ENCODE measurements around the gene TSPAN7.

Gene TSPAN7

DNA sequence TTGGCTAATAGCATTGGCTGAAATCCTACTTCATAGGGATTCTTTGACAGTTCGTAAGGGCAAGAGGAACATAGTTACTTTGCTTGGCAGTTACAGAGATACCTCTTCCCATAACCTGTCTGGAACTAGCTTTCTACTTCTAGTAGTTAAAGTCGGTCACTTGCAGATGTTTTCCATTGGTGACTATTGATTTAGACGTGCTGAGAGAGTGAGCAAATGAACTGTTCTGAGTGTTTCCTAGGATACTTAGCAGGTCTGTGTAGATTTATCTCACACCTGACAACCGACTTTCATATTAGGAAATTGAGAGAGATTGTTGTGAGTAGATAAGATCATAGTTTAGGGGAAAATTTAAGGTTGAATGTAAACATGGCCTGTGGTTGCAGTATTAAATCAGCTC is 116.8 kb downstream of the TSPAN7 start:
- no peak overlapping the region for H4K91ac ChIP-seq (ENCODE audit: low read depth, low read length)

DNA sequence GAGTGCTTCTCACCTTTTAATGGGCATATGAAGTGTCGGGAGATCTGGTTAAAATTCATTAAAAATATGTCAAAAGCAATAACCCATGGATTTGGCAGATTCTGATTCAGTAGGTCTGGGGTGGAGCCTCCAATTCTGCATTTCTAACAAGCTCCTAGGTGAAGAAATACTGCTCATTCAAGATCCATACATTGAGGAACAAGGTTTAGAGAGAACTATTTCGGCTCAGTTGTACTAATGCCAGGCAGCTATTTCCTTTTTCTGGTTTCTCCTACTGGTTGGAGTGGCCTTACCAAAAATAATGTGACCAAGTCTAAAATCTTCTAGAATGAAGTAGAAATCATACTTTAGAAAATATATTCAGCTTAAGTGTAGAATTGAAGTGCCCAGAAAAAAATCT is 117.5 kb downstream of the TSPAN7 start:
- Histone ChIP-seq H2AK5ac (ENCODE audit: low read length) (no peak overlapping the region), H2BK12ac (ENCODE audit: low read length) (no peak overlapping the region), H2BK120ac (ENCODE audit: insufficient read depth, low read length, poor library complexity) (no peak overlapping the region), H4K8ac (ENCODE audit: low read depth, low read length) (no peak overlapping the region), H2AFZ (ENCODE audit: insufficient read depth, low read length, poor library complexity) (no peak overlapping the region), H3K4ac (ENCODE audit: low read depth, low read length) (no peak overlapping the region), H3K9ac (ENCODE audit: low read length) (no peak overlapping the region), H3K79me2 (ENCODE audit: control insufficient read depth, insufficient read depth, low read length, poor library complexity) (no peaks in the 10 kb centered on the region), H3K23ac (ENCODE audit: low read length) (no peak overlapping the region), H4K12ac (ENCODE audit: low read depth, low read length) (no peak overlapping the region), H3K27me3 (ENCODE audit: insufficient read depth, low read length) (no peaks in the 10 kb centered on the region), H4K91ac (ENCODE audit: low read depth, low read length) (no peak overlapping the region), H3K18ac (ENCODE audit: low read length) (no peak overlapping the region), H3K79me1 (ENCODE audit: low read length) (no peaks in the 10 kb centered on the region), H3K9me3 (ENCODE audit: insufficient read depth, low read depth, low read length) (no peaks in the 10 kb centered on the region), H3K4me2 (ENCODE audit: low read length) (no peak overlapping the region), H3K36me3 (ENCODE audit: control insufficient read depth in 1 of 2, insufficient read depth in 2 of 2, low read length in 2 of 2) (no peaks in the 10 kb centered on the region), H3K14ac (ENCODE audit: low read length) (no peak overlapping the region), H3K4me1 (ENCODE audit: control insufficient read depth in 1 of 2, insufficient read depth in 2 of 2, low read length in 2 of 2) (no peaks in the 10 kb centered on the region), H3K4me3 (ENCODE audit: low read depth, low read length) (no peak overlapping the region), H2BK5ac (ENCODE audit: low read depth, low read length, poor library complexity) (no peak overlapping the region), H3K27ac (ENCODE audit: low read depth, low read length) (no peak overlapping the region)
- WGBS (ENCODE audit: extremely low coverage, insufficient coverage, insufficient read length), result no CpG with 5 or more reads among the region's 2 CpGs
- no peak for DNase-seq

More for the DNA sequence above, 116.8 kb downstream of the TSPAN7 start:
- H3K18ac ChIP-seq (ENCODE audit: low read length), result no peak overlapping the region
- H4K8ac ChIP-seq (ENCODE audit: low read depth, low read length), result no peak overlapping the region
- H3K23ac ChIP-seq (ENCODE audit: low read length), result no peak overlapping the region
- H2BK120ac ChIP-seq (ENCODE audit: insufficient read depth, low read length, poor library complexity), result no peak overlapping the region
- no peak overlapping the region for H2AK5ac ChIP-seq (ENCODE audit: low read length)
- no peak overlapping the region for H3K4me3 ChIP-seq (ENCODE audit: low read depth, low read length)
- no peaks in the 10 kb centered on the region for H3K79me2 ChIP-seq (ENCODE audit: control insufficient read depth, insufficient read depth, low read length, poor library complexity)
- no peaks in the 10 kb centered on the region for H3K4me1 ChIP-seq (ENCODE audit: control insufficient read depth in 1 of 2, insufficient read depth in 2 of 2, low read length in 2 of 2)
- no peak overlapping the region for H3K4ac ChIP-seq (ENCODE audit: low read depth, low read length)
- H3K9me3 ChIP-seq (ENCODE audit: insufficient read depth, low read depth, low read length), result no peaks in the 10 kb centered on the region
- H2BK5ac ChIP-seq (ENCODE audit: low read depth, low read length, poor library complexity), result no peak overlapping the region
- H2BK12ac ChIP-seq (ENCODE audit: low read length), result no peak overlapping the region
- no peak overlapping the region for H3K14ac ChIP-seq (ENCODE audit: low read length)
- no peak overlapping the region for H3K27ac ChIP-seq (ENCODE audit: low read depth, low read length)
- no peaks in the 10 kb centered on the region for H3K79me1 ChIP-seq (ENCODE audit: low read length)
- no peaks in the 10 kb centered on the region for H3K36me3 ChIP-seq (ENCODE audit: control insufficient read depth in 1 of 2, insufficient read depth in 2 of 2, low read length in 2 of 2)
- H3K4me2 ChIP-seq (ENCODE audit: low read length), result no peak overlapping the region
- WGBS (ENCODE audit: extremely low coverage, insufficient coverage, insufficient read length), result no CpG with 5 or more reads among the region's 4 CpGs
- no peak overlapping the region for H4K12ac ChIP-seq (ENCODE audit: low read depth, low read length)
- no peak overlapping the region for H2AFZ ChIP-seq (ENCODE audit: insufficient read depth, low read length, poor library complexity)
- DNase-seq, result no peak
- H3K27me3 ChIP-seq (ENCODE audit: insufficient read depth, low read length), result no peaks in the 10 kb centered on the region
- H3K9ac ChIP-seq (ENCODE audit: low read length), result no peak overlapping the region

DNA sequence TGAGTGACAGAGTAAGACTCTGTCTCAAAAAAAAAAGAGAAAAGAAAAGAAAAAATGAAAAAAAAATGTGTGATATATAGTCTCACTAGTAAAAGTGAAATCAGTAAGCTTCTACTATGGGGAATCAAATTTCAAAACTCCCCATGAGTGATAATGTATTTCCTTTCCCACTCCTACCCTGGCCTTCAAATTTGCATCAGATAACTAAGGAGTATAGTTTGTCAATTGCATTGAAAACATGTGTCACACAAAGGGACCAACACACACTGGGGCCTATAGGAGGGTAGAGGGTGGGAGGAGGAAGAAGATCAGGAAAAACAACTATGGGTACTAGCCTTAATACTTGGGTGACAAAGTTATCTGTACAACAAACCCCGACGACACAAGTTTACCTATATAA is 118.4 kb downstream of the TSPAN7 start:
- Histone ChIP-seq H2AFZ (ENCODE audit: insufficient read depth, low read length, poor library complexity) (no peak overlapping the region), H3K9ac (ENCODE audit: low read length) (no peak overlapping the region), H4K12ac (ENCODE audit: low read depth, low read length) (no peak overlapping the region), H3K14ac (ENCODE audit: low read length) (no peak overlapping the region), H3K4ac (ENCODE audit: low read depth, low read length) (no peak overlapping the region), H3K23ac (ENCODE audit: low read length) (no peak overlapping the region), H3K18ac (ENCODE audit: low read length) (no peak overlapping the region), H2BK12ac (ENCODE audit: low read length) (no peak overlapping the region), H4K8ac (ENCODE audit: low read depth, low read length) (no peak overlapping the region), H3K27me3 (ENCODE audit: insufficient read depth, low read length) (no peaks in the 10 kb centered on the region), H3K9me3 (ENCODE audit: insufficient read depth, low read depth, low read length) (no peaks in the 10 kb centered on the region), H2BK120ac (ENCODE audit: insufficient read depth, low read length, poor library complexity) (no peak overlapping the region), H3K4me3 (ENCODE audit: low read depth, low read length) (no peak overlapping the region), H3K27ac (ENCODE audit: low read depth, low read length) (no peak overlapping the region), H2BK5ac (ENCODE audit: low read depth, low read length, poor library complexity) (no peak overlapping the region), H3K79me1 (ENCODE audit: low read length) (no peaks in the 10 kb centered on the region), H3K79me2 (ENCODE audit: control insufficient read depth, insufficient read depth, low read length, poor library complexity) (no peaks in the 10 kb centered on the region), H3K36me3 (ENCODE audit: control insufficient read depth in 1 of 2, insufficient read depth in 2 of 2, low read length in 2 of 2) (no peaks in the 10 kb centered on the region), H4K91ac (ENCODE audit: low read depth, low read length) (no peak overlapping the region), H3K4me1 (ENCODE audit: control insufficient read depth in 1 of 2, insufficient read depth in 2 of 2, low read length in 2 of 2) (no peaks in the 10 kb centered on the region), H2AK5ac (ENCODE audit: low read length) (no peak overlapping the region), H3K4me2 (ENCODE audit: low read length) (no peak overlapping the region)
- no CpG with 5 or more reads among the region's 2 CpGs for WGBS (ENCODE audit: extremely low coverage, insufficient coverage, insufficient read length)
- DNase-seq, result no peak

DNA sequence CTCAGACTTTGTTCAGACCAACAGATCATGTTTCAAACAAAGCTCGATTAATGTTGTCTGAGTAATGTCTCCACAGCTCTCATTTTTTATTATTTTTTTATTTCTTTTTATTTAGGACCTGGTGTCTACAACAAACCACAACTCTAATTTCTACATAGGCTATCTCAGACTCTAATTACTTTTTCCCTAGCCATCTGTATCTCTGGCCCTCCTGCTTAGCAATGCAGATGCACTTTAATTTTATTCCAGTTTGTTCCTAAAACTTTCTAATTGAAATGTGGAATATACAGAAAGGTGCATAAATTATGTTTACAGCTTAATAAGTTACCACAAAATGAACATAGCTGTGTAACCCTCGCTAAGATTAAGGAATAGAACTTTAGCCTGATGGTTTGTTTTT is 120.8 kb downstream of the TSPAN7 start:
- H3K4me2 ChIP-seq (ENCODE audit: low read length), result no peak overlapping the region
- H2BK12ac ChIP-seq (ENCODE audit: low read length), result no peak overlapping the region
- no peak overlapping the region for H3K23ac ChIP-seq (ENCODE audit: low read length)
- H2BK5ac ChIP-seq (ENCODE audit: low read depth, low read length, poor library complexity), result no peak overlapping the region
- H3K4me1 ChIP-seq (ENCODE audit: control insufficient read depth in 1 of 2, insufficient read depth in 2 of 2, low read length in 2 of 2), result no peaks in the 10 kb centered on the region
- H3K4me3 ChIP-seq (ENCODE audit: low read depth, low read length), result no peak overlapping the region
- no peak overlapping the region for H4K12ac ChIP-seq (ENCODE audit: low read depth, low read length)
- no peak overlapping the region for H2AFZ ChIP-seq (ENCODE audit: insufficient read depth, low read length, poor library complexity)
- H3K27me3 ChIP-seq (ENCODE audit: insufficient read depth, low read length), result no peaks in the 10 kb centered on the region
- no peaks in the 10 kb centered on the region for H3K79me1 ChIP-seq (ENCODE audit: low read length)
- WGBS (ENCODE audit: extremely low coverage, insufficient coverage, insufficient read length), result no CpG with 5 or more reads among the region's 2 CpGs
- no peaks in the 10 kb centered on the region for H3K36me3 ChIP-seq (ENCODE audit: control insufficient read depth in 1 of 2, insufficient read depth in 2 of 2, low read length in 2 of 2)
- H3K4ac ChIP-seq (ENCODE audit: low read depth, low read length), result no peak overlapping the region
- no peak overlapping the region for H3K14ac ChIP-seq (ENCODE audit: low read length)
- H4K91ac ChIP-seq (ENCODE audit: low read depth, low read length), result no peak overlapping the region
- no peaks in the 10 kb centered on the region for H3K9me3 ChIP-seq (ENCODE audit: insufficient read depth, low read depth, low read length)
- no peak overlapping the region for H4K8ac ChIP-seq (ENCODE audit: low read depth, low read length)
- H3K9ac ChIP-seq (ENCODE audit: low read length), result no peak overlapping the region
- no peak for DNase-seq
- no peak overlapping the region for H3K18ac ChIP-seq (ENCODE audit: low read length)
- H3K27ac ChIP-seq (ENCODE audit: low read depth, low read length), result no peak overlapping the region
- H2AK5ac ChIP-seq (ENCODE audit: low read length), result no peak overlapping the region
- H3K79me2 ChIP-seq (ENCODE audit: control insufficient read depth, insufficient read depth, low read length, poor library complexity), result no peaks in the 10 kb centered on the region
- H2BK120ac ChIP-seq (ENCODE audit: insufficient read depth, low read length, poor library complexity), result no peak overlapping the region

DNA sequence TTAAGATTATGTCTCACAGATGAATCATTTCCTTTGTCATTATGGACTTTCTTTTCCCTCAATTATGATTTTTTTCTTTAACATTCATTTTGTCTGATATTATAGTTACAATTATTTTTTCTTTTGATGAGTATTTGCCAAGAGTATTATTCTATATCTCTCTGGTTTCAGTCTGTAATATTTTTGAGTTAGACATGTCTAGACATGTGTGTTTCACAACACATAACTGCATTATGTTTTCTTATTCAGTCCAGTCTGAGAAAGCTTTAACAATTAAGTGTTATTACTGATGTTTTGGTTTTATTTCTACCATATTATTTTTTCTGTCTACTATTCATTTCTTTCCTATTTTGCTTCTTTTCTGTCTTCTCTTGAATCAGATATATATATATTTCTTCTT is 131.6 kb downstream of the TSPAN7 start:
- Histone ChIP-seq H2BK120ac (ENCODE audit: insufficient read depth, low read length, poor library complexity) (no peak overlapping the region), H3K27me3 (ENCODE audit: insufficient read depth, low read length) (no peaks in the 10 kb centered on the region), H4K91ac (ENCODE audit: low read depth, low read length) (no peak overlapping the region), H3K14ac (ENCODE audit: low read length) (no peak overlapping the region), H4K12ac (ENCODE audit: low read depth, low read length) (no peak overlapping the region), H3K4me1 (ENCODE audit: control insufficient read depth in 1 of 2, insufficient read depth in 2 of 2, low read length in 2 of 2) (no peaks in the 10 kb centered on the region), H3K79me1 (ENCODE audit: low read length) (no peaks in the 10 kb centered on the region), H3K4me3 (ENCODE audit: low read depth, low read length) (no peak overlapping the region), H3K36me3 (ENCODE audit: control insufficient read depth in 1 of 2, insufficient read depth in 2 of 2, low read length in 2 of 2) (no peaks in the 10 kb centered on the region), H3K18ac (ENCODE audit: low read length) (no peak overlapping the region), H3K4me2 (ENCODE audit: low read length) (no peak overlapping the region), H2BK5ac (ENCODE audit: low read depth, low read length, poor library complexity) (no peak overlapping the region), H3K9me3 (ENCODE audit: insufficient read depth, low read depth, low read length) (no peaks in the 10 kb centered on the region), H3K23ac (ENCODE audit: low read length) (no peak overlapping the region), H4K8ac (ENCODE audit: low read depth, low read length) (no peak overlapping the region), H3K9ac (ENCODE audit: low read length) (no peak overlapping the region), H3K27ac (ENCODE audit: low read depth, low read length) (no peak overlapping the region), H3K4ac (ENCODE audit: low read depth, low read length) (no peak overlapping the region), H2BK12ac (ENCODE audit: low read length) (no peak overlapping the region), H2AFZ (ENCODE audit: insufficient read depth, low read length, poor library complexity) (no peak overlapping the region), H3K79me2 (ENCODE audit: control insufficient read depth, insufficient read depth, low read length, poor library complexity) (no peaks in the 10 kb centered on the region), H2AK5ac (ENCODE audit: low read length) (no peak overlapping the region)
- no peak for DNase-seq

Measured in trophoblast cell (in vitro differentiated cells and primary cell).